GM19395 (cell line): ENCODE results near the gene MAPK12.

Experiments
- ATAC-seq: cut with Tn5 transposase; IDR thresholded peaks from one replicate; pipeline ENCODE4 v1.9.1; 2021; ENCODE audit warnings: mild to moderate bottlenecking, moderate library complexity; ENCODE audit not compliant: unreplicated experiment

MAPK12 gene

DNA sequence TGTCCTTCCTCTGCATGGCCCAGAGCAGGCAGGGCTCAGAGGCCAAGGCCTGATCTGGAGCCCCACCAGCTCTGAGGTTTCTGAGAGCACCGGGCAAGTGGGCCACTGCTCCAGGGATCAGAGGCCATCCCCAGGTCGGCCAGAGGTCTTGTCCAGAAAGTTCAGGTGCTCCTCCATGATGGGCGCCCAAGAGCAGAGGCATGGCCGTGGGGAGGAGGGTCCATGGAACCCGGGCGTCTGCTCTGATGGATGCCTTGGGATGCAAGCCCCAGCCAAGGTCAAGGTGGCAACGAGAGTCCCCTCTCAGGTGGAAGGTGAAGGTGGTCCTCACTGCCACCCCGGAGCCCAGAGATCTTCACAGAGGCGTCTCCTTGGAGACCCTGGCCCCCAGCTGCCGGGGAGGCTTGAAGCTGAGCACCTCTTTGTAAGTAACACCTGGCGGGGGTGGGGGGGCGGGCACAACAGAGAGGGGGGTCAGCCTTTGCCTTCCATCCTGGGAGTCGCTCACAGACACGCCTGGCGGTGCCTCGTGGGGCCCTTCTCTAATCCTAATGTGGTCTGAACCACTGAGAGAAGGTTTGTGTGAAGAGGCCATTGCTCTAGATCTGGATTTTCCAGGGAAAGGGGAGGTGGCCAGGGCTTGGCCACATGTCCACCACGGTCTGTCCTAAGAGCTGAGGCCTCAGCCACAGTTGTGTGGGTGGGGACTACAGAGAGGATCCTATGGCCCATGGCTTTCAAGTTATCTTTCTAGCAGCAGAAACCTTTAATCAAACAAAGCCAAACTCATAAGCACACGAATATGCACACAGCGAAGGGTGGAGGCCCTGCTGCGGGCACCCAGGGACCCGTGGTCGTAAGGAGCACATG is 8.2 kb downstream of the MAPK12 start:
- ATAC-seq = no peak

DNA sequence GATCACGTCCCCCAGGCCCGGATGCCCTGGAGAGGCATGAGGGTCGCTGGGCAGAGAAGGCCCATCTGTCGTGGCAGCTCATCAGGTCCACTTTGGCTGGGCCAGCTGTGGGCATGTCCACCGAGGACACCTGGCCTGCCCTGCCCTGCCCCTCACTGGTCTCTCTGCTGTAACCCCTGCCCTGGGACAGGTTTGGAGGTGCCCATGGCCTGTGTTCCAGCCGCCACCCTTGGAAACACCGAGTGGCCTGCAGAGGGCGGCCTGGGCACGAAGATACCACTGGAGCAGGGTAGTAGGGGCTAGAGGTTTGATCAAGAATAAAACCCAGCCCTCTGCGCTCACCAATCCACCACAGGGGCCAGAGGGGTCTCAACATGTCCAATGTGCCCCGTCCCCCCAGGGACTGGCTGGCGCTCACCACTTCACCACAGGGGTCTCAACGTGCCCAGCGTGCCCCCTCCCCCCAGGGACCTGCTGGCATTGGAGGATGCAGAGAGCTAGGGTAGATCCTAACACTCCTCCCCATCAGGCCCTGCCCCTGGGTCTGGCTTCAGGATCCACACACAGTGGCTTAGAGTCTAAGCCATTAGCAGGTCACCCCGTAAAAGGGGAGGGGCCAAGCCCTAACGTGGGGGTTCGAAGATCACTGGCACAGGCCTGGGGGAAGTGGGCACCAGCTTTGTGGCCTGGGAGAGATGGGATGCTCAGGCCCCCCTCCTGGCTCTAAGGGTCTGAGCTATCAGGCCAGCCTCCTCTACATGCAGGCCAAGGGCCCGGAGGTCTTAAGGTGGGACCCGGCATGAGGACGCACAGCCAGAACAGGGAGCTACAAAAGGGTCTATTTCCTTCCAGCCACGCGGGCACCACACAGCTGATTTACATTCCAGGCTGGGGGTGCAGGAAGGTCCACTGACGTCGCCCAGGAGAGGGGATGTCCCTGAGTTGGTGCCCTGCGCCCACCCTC is 9.1 kb downstream of the MAPK12 start:
- no peak for ATAC-seq

DNA sequence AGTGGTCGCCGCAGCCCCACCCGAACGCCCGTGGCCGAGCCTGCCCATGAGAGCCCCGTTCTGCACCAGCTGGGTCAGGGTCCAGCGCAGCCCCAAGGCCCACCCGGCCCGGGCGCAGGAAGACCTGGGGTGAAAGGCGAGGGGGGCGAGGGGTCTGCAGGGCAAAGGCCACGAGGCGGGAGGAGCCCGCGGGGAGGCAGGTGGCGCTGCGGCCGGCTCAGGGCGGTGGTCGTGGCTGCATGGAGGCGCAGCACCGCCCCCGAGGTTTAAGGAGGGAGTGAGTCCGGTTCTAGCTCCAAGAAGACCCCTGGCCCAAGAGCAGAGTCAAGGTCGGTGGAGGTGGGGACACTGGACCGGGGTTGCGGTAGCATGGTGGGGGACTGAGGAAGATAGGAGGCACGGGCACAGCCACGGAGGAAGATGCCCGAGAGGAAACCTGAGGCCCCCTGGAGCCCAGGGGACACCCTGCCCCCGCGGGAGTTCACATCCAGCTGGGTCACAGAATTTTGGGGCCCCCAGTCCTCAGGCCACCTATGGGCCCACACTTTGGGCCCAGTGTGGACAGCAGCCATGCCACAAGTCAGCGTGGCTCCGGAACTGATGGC is 9.9 kb downstream of the MAPK12 start:
- no peak for ATAC-seq

DNA sequence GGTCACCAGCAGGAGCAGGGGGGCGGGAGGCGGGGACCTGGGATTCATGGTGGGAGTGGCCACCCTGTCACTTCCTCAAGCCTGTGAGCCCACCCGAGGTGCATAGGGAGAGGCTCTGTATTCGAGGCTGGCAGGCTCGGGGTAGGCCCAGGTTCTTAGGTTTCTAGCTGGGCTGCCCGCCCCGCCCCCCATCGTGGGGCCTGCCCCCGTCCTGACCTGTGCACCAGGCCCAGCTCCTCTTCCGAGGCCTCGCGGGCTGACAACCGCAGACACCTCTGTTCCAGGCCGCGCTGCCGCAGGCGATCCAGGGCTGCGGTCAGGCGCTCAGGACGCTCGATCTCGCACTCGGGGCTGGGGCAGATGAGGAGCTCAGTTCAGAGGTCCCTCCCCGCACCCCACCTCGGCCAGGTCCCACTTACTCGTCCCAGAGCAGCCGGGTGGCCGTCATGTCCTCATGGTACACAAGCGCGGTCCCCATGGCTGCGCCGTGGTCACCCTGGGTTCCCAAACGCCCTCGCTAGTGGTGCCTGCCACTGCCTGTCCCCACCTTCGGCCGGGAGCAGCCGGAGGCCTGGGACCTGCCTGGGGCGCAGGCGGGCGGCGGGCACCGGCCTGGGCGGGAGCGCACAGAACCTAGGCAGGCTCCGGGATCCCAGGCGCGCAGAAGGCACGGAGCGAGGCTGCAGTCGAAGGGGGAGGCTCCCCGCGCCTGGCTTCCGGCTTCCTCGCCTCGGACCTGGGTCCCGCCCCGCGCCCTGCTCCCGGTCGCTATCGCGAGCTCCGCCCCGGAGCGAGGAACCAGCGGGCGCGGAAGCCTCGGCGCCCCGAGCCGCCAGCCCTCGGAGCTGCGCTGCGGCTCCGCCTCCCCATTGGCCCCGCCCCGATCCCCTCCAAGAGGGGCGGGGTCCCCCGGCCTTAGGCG is 10.7 kb downstream of the MAPK12 start, which contains the start of gene HDAC10:
Gene HDAC10, minus strand, starts transcription at position 711 of the 922 bp plus-strand sequence. Its CDS starts 233 bp downstream, at position 478.
- ATAC-seq = peak; percentile 52

GRCh38 chr22:50250249-50250554 is 11.3 kb downstream of the MAPK12 start:
- ATAC-seq = no peak

GRCh38 chr22:50249341-50250248 is 11.9 kb downstream of the MAPK12 start:
- no peak for ATAC-seq

DNA sequence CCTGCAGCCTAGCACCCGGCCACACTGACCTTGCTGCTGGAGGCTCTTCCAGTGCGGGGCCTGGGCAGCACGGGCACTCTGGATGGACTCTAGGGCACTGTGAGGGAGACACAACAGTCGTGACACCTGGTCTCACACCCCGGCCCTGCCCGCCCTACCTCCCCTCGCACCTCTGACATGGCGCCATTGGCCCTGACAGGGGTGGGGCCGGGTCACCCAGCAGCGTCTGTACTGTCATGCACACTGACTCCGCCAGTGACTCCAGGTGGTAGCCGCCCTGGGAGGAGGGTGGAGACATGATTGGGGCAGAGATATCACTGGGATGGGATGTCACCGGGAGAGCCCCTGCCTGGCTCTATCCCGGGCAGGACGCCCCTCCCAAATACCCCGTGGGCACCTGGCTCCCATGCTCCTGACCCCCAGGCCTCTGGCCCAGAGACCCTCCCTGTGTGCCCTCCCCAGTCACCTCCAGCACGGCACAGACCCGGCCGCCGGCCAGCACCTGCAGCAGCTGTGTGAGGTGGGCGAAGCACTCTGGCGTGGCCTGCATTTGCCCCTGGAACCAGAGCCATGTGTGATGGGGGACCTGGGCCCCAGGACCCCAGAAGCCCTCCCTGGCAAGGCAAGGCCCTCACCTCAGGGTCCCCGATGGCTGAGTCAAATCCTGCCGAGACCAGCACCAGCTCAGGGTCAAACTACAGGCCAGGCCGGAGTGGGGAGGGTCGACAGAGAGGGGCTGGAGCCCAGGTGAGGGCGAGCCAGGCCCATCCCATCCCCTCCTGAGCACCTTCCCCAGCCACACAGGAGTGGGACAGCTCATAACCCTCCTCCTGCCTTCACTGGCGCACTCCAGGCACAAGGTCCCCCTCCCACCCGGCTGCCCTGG is 13.0 kb downstream of the MAPK12 start:
- ATAC-seq = no peak

DNA sequence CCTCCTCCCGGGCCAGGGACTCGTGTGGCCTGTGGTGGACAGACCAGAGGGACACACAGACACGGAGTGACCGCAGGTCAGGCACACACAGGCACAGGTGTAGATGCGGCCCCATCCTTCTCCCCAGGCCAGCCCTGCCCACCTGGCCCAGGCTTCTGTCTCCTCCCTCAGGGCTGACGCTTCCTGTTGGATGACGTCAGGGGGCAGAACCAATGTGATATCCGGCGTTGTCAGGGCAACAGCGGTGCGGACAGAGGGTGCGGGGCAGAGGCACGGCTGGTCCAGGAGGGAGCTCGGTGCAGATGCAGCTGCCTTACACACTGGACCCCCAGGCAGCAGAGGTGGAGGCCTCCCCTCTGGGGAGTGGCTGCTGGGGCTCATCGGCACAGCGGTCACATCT is 13.7 kb downstream of the MAPK12 start:
- no peak for ATAC-seq

- no peak for ATAC-seq
Observed at GRCh38 chr22:50246242-50247175, 15.0 kb downstream of the MAPK12 start.

GRCh38 chr22:50245214-50246072 is 16.0 kb downstream of the MAPK12 start:
- ATAC-seq = no peak

DNA sequence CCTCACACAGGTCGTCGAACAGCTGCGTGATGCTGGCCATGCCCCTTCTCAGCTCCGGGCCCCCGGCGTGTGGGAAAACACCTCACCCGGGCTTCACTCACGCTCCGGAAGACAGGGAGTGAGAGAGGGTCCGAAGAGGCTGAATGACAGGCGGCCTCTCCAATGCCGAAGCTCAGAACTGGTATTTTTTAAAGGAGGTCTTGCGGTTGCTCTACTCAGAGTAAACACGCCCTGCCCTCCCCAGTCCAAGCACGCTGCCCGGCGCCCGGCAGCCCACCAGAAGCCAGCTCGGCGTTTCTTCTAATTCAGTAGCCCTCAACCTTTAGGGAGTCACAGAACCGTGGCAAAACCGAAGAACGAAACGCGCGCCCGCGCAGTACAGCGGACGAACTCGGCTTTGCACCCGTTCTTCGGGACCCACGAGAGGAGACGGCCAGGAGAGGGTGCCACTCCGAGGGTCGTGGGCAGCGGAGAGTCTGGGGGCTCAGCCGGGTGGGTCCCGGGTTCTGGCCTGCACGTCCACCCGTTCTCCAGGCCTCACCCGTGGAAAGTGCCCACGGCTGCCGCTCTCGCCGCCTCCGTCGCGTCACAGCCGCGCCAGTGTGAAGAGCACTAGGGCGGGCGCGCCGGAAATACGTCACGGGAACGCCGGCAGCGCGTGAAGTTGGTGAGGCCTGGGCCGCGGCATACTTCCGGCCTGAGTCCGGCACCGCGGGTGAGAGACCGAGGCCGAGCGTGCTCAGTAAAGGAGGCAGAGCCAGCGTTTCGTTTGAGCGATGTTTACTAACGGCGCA is 16.9 kb downstream of the MAPK12 start, which contains the start of gene TUBGCP6:
Gene TUBGCP6, minus strand, starts transcription at position 604 of the 794 bp plus-strand sequence. Its CDS starts 564 bp downstream, at position 40.
- peak; percentile 68 for ATAC-seq

DNA sequence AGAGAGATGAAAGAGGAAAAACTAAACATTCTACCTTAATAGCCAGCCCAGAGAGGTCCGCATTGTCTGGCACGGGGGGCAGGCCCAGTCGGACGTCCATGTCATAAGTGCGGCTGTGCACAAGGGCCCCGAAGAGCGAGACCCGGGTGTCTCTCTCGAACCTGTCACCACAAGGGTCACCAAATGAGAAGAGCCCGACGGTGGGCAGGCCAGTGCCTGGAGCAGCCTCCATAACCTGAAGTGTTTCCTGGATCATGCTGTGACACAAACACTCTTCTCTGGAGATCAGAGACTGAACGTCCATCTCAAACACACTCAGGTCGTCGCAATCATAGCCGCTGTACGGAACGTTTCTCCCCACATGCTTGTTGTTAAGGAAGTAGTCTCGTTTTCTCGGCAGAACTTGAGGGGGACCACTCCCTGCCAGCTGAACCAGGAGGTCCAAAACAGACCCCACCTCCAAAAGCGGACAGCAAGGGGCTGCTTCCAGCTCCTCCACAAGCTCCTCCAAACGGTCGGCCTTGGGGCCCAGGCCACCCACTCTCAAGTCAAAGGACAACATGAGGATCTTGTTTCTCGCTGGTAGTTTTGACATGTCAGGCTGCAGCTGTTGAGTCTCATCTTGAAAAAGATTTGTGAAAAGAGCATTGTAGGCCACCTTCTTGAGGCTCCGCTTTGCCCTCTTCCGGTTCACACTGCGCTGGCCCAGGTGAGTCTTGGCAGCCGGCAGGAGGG is 17.6 kb downstream of the MAPK12 start:
- no peak for ATAC-seq

GRCh38 chr22:50242406-50242949 is 19.0 kb downstream of the MAPK12 start:
- no peak for ATAC-seq

- no peak for ATAC-seq
Observed at GRCh38 chr22:50238755-50239154, 22.7 kb downstream of the MAPK12 start.
